Upper lobe of left lung (tissue), 6 donors: ENCODE results near the gene ERVV-1. TPM values are rescaled to one million over a fixed set of nuclear protein-coding genes. Genes with fewer than 3 reads are reported as not detected.
"Not testable (repeated sequence)": the region's sequence is repeated elsewhere in the genome, so short reads cannot be mapped to it uniquely, and the experiment has no call there.

Experiments used
- ATAC-seq, 2 donors: fragments of 200-7000 bp; cut with Tn5 transposase; one replicate each; pipeline ENCODE4 v1.9.1; 2022; ENCODE audit warnings: mild to moderate bottlenecking in 2 of 2, moderate library complexity in 2 of 2; ENCODE audit not compliant: low FRiP score in 2 of 2
- DNase-seq, 2 donors: peaks; one replicate each; pipeline ENCODE4 v3.0.0-alpha.2; 2019 to 2020
- H3K27ac ChIP-seq, 4 donors: fragments of 200-600 bp; sonication (generic); one replicate each; pipeline ENCODE4 v1.5.1; 2016 to 2019
- H3K27me3 ChIP-seq, 4 donors: fragments of 200-600 bp; sonication (generic); one replicate each; pipeline ENCODE4 v1.5.1; 2017 to 2019
- H3K36me3 ChIP-seq, 4 donors: fragments of 200-600 bp; sonication (generic); one replicate each; pipeline ENCODE4 v1.5.1; 2016 to 2019
- H3K4me1 ChIP-seq, 4 donors: fragments of 200-600 bp; sonication (generic); one replicate each; pipeline ENCODE4 v1.5.1; 2018 to 2019
- H3K4me3 ChIP-seq, 4 donors: fragments of 200-600 bp; sonication (generic); one replicate each; pipeline ENCODE4 v1.5.1; 2017 to 2019; ENCODE audit warnings: mild to moderate bottlenecking in 2 of 4, moderate library complexity in 1 of 4
- H3K9me3 ChIP-seq, 4 donors: fragments of 200-600 bp; sonication (generic); one replicate each; pipeline ENCODE4 v1.5.1; 2018 to 2019
- EP300 ChIP-seq, 4 donors: sonication (generic); formaldehyde crosslinking; IDR thresholded peaks; one replicate each; pipeline ENCODE4 v1.5.1; 2017; ENCODE audit warnings: antibody characterized with exemption in 4 of 4, control low read depth in 2 of 4
- POLR2A ChIP-seq, 4 donors: fragments of 450-650 bp; IDR thresholded peaks; one replicate each; pipeline ENCODE4 v1.5.1; 2016 to 2017; ENCODE audit warnings: antibody characterized with exemption in 4 of 4, mild to moderate bottlenecking in 2 of 4
- POLR2AphosphoS5 ChIP-seq, 2 donors: sonication (generic); formaldehyde crosslinking; IDR thresholded peaks; one replicate each; pipeline ENCODE4 v1.5.1; 2017; ENCODE audit warnings: antibody characterized with exemption in 2 of 2
- WGBS, 2 donors: methylation state at CpG; one replicate each; pipeline ENCODE4 v1.1.5; 2017 to 2018; 5-methylcytosine and 5-hydroxymethylcytosine counted together
- total RNA-seq, 6 donors: library from RNA; depleted of rRNA in 4 of 6; stranded (reverse); fragments of >200 nt in 4 of 6; gene quantifications; one replicate each; pipeline versions ENCODE4 v1.1.0 to v1.2.1, GENCODE V29; 2016 to 2021
- TF ChIP-seq, protein P1 (sequence below), 6 experiments: fragments of 450-650 bp in 4 of 6; fragments of 200-600 bp in 2 of 6; sonication (generic) in 2 of 6; IDR thresholded peaks; one replicate each; pipeline ENCODE4 v1.5.1; 2016 to 2019; ENCODE audit warnings: antibody characterized with exemption in 6 of 6
- donor health status: DM: no; HTN: no; CAD: no; lungs with moderate emphysema.
- donor health status: DM: no; HTN: yes; CAD: no; lungs with severe emphysema.

Gene ERVV-1
- total RNA-seq, 6 donors from 2014 or later, result not detected

DNA sequence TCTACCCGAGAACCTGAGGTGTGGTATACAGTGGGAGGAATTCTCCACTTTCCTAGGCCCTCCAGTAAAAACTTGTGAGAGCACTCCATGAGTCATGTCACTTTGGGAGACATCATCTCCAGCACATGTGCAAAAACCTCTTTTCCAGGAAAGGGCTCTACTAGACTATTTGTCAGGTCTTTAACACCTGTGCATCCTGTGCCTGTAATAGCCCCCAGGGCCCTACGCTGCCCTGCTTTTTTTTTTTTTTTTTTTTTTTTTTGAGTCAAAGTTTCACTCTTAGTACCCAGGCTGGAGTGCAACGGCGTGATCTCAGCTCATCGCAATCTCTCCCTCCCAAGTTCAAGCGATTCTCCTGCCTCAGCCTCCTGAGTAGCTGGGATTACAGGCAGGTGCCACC is 1.7 kb upstream of the ERVV-1 start:
- Histone ChIP-seq H3K27me3 (no peaks in the 10 kb centered on the region), H3K9me3 (peaks cover 0 to 11% (median 3%) of the 10 kb centered on the region in 4 donors), H3K4me1 (no peaks in the 10 kb centered on the region), H3K27ac (no peak overlapping the region), H3K4me3 (no peak overlapping the region), H3K36me3 (no peaks in the 10 kb centered on the region)
- ATAC-seq (no peak), DNase-seq (no peak)
- TF ChIP-seq POLR2AphosphoS5 (IDR thresholded peaks at IDR 0.05) (no peak), POLR2A (IDR thresholded peaks at IDR 0.05) (no peak), EP300 (IDR thresholded peaks at IDR 0.05) (no peak)
- TF ChIP-seq, protein P1, sequence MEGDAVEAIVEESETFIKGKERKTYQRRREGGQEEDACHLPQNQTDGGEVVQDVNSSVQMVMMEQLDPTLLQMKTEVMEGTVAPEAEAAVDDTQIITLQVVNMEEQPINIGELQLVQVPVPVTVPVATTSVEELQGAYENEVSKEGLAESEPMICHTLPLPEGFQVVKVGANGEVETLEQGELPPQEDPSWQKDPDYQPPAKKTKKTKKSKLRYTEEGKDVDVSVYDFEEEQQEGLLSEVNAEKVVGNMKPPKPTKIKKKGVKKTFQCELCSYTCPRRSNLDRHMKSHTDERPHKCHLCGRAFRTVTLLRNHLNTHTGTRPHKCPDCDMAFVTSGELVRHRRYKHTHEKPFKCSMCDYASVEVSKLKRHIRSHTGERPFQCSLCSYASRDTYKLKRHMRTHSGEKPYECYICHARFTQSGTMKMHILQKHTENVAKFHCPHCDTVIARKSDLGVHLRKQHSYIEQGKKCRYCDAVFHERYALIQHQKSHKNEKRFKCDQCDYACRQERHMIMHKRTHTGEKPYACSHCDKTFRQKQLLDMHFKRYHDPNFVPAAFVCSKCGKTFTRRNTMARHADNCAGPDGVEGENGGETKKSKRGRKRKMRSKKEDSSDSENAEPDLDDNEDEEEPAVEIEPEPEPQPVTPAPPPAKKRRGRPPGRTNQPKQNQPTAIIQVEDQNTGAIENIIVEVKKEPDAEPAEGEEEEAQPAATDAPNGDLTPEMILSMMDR (IDR thresholded peaks at IDR 0.05), result no peak
- 87 to 98% methylated on average over 6 of the region's 6 CpGs for WGBS, 2 donors

DNA sequence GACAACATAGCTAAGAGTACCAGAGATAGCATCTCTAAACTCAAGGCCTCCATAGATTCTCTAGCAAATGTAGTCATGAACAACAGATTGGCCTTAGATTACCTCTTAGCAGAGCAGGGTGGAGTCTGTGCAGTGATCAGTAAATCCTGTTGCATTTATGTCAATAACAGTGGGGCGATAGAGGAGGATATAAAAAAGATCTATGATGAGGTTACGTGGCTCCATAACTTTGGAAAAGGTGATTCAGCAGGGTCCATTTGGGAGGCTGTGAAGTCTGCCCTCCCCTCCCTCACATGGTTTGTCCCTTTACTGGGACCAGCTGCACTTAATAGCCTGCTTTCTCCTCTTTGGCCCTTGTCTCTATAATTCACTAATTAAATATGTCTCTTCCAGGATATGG is 1.4 kb downstream of the ERVV-1 start:
- Histone ChIP-seq H3K27ac (no peak overlapping the region), H3K4me3 (no peak overlapping the region), H3K27me3 (no peaks in the 10 kb centered on the region), H3K36me3 (no peaks in the 10 kb centered on the region), H3K4me1 (no peaks in the 10 kb centered on the region), H3K9me3 (peaks cover 0 to 13% (median 5%) of the 10 kb centered on the region in 4 donors)
- no peak for TF ChIP-seq EP300 (IDR thresholded peaks at IDR 0.05)
- no peak for TF ChIP-seq POLR2AphosphoS5 (IDR thresholded peaks at IDR 0.05)
- 87 to 97% methylated on average over 2 of the region's 2 CpGs for WGBS, 2 donors
- DNase-seq (no peak), ATAC-seq (no peak)

DNA sequence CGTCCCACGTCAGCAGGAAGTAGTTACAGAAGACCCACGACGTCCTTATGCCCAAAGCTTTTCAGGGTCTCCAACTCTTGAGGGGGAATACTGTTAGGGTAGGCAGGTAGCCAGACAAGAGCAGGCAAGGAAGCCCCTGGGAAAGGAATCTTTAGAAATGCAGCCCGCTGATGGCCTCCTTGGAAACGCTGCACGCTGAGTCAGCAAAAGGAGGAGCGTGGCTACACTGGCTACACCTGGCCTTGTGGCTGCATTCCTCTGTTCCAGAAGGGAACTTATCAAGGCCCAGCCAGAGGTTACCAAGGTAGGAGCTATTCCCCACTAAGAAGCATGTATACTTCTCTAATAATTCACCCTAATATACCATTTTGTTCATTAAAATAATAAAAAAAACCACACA is 2.0 kb downstream of the ERVV-1 start:
- peaks cover 0 to 19% (median 8%) of the 10 kb centered on the region in 4 donors for H3K9me3 ChIP-seq
- ATAC-seq (no peak), DNase-seq (no peak)
- H3K4me1 ChIP-seq, result no peaks in the 10 kb centered on the region
- no peak overlapping the region for H3K27ac ChIP-seq
- no peaks in the 10 kb centered on the region for H3K36me3 ChIP-seq
- 89 to 90% methylated on average over 8 of the region's 8 CpGs for WGBS, 2 donors
- no peak overlapping the region for H3K4me3 ChIP-seq
- TF ChIP-seq POLR2AphosphoS5 (IDR thresholded peaks at IDR 0.05), result no peak
- TF ChIP-seq, protein P1 (IDR thresholded peaks at IDR 0.05), result no peak
- TF ChIP-seq POLR2A (IDR thresholded peaks at IDR 0.05), result no peak
- no peak for TF ChIP-seq EP300 (IDR thresholded peaks at IDR 0.05)
- H3K27me3 ChIP-seq, result no peaks in the 10 kb centered on the region

DNA sequence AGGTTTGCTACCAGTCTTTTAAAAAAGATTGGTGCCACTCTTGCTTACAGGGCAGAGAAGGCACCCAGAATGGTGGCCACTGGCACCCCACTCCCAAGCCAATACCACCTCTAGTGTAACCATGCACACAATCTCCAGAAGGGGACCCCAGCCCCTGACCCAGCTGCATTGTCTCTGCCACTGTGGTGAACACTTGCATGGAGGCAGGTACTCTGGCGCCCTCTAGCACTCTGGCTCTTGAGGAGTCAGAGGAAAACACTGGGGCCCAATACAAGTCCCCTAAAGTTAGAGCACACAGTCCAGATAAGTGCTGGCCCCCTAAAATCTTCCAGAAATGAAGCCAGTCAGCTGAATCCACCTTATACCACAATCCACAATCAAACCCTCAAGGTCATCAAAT is 6.0 kb downstream of the ERVV-1 start:
- no peak for ATAC-seq
- H3K9me3 ChIP-seq, result peaks cover 0 to 33% (median 12%) of the 10 kb centered on the region in 4 donors
- no peak for DNase-seq
- no peak for TF ChIP-seq EP300 (IDR thresholded peaks at IDR 0.05)
- H3K36me3 ChIP-seq, result no peaks in the 10 kb centered on the region
- H3K4me3 ChIP-seq, result no peak overlapping the region
- 17 to 40% methylated on average over 1 of the region's 1 CpG for WGBS, 2 donors
- no peaks in the 10 kb centered on the region for H3K4me1 ChIP-seq
- H3K27ac ChIP-seq, result no peak overlapping the region
- H3K27me3 ChIP-seq, result no peaks in the 10 kb centered on the region

DNA sequence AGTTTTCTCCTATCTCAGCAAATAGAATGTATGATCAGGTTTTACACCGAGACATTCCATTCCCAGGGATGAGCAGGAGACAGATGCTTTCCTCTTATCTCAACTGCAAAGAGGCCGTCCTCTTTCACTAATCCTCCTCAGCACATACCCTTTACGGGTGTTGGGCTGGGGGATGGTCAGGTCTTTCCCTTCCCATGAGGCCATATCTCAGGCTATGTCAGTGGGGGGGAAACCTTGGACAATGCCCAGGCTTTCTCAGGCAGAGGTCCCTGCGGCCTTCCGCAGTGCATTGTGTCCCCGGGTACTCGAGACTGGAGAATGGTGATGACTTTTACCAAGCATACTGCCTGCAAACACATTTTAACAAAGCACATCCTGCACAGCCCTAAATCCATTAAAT is 14.6 kb downstream of the ERVV-1 start:
- not testable (repeated sequence) for H3K36me3 ChIP-seq, H3K9me3 ChIP-seq, ATAC-seq, H3K4me3 ChIP-seq, H3K4me1 ChIP-seq, DNase-seq, H3K27me3 ChIP-seq, H3K27ac ChIP-seq
- WGBS, 2 donors, result 39 to 43% methylated on average over 7 of the region's 7 CpGs

DNA sequence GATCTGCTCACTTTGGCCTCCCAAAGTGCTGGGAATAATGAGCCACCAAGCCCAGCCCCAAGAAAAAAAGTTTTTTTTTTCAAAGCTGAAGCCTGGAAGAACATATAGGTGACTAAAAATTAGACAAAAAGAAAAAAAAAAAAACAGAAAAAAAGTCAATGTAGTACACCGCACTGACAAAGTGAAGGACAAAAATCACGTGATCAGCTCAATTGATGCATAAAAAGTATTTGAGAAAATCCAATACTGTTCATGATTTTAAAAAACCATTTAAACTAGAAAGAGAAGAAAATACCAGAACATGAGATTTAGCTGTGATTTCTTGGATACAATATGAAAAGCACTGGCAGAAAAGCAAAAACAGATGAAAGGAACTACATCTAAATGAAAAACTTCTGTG is 20.3 kb downstream of the ERVV-1 start:
- no peak overlapping the region for H3K4me3 ChIP-seq
- no peaks in the 10 kb centered on the region for H3K36me3 ChIP-seq
- peaks cover 10 to 20% (median 19%) of the 10 kb centered on the region in 4 donors for H3K9me3 ChIP-seq
- H3K27ac ChIP-seq, result no peak overlapping the region
- 90 to 93% methylated on average over 2 of the region's 2 CpGs for WGBS, 2 donors
- DNase-seq, result no peak
- no peak for TF ChIP-seq EP300 (IDR thresholded peaks at IDR 0.05)
- ATAC-seq, result no peak
- no peaks in the 10 kb centered on the region for H3K27me3 ChIP-seq
- H3K4me1 ChIP-seq, result no peaks in the 10 kb centered on the region

DNA sequence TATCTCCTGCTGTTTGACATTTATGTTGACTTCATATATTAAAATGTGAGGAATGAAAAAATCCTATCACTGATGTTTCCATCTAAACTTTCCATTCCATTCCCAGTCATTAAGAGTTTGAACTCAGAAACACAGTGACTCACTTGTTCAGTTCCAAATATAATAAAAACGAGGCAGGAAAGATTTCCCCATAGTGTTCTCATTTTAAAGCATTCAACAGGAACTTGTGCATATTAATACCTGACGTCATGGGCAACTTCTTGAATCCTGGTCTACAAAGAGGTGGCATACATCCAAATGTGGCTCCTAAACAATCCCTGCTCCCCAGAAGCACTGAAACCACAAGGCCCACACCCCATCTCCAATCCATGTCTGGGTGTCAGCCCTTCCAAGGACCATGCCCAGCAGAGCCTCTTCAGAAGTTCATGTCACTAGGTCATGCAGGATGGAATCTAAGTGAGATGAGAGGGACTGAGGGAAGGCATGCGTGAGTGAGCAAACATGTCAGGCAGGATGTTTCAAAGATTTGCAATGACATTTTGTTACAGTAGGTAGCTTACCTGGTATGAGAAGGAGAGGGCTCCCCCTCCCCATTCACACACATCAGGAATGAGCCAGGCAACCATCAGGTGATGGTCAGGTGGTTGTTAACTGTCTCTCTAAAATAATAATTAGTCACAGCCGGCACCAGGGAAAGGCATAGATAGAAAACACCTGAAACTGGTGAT is 21.4 kb downstream of the ERVV-1 start:
- Histone ChIP-seq H3K36me3 (no peaks in the 10 kb centered on the region), H3K4me3 (no peak overlapping the region), H3K27ac (no peak overlapping the region), H3K9me3 (peaks cover 10 to 20% (median 19%) of the 10 kb centered on the region in 4 donors), H3K27me3 (no peaks in the 10 kb centered on the region), H3K4me1 (no peaks in the 10 kb centered on the region)
- DNase-seq, result no peak
- WGBS, 2 donors, result 58 to 70% methylated on average over 4 of the region's 4 CpGs
- no peak for TF ChIP-seq POLR2AphosphoS5 (IDR thresholded peaks at IDR 0.05)
- TF ChIP-seq, protein P1 (IDR thresholded peaks at IDR 0.05), result no peak
- TF ChIP-seq POLR2A (IDR thresholded peaks at IDR 0.05), result no peak
- TF ChIP-seq EP300 (IDR thresholded peaks at IDR 0.05), result no peak
- ATAC-seq, result no peak
